Cerebellar nuclear complex (tissue), 1 donor: ENCODE measurements around the gene ITGA8.

ENCODE experiments used
- DNase-seq, 2 experiments: peaks; one replicate each; lab custom pipeline; 2025; lab: John Stamatoyannopoulos, UW

ITGA8 gene

DNA sequence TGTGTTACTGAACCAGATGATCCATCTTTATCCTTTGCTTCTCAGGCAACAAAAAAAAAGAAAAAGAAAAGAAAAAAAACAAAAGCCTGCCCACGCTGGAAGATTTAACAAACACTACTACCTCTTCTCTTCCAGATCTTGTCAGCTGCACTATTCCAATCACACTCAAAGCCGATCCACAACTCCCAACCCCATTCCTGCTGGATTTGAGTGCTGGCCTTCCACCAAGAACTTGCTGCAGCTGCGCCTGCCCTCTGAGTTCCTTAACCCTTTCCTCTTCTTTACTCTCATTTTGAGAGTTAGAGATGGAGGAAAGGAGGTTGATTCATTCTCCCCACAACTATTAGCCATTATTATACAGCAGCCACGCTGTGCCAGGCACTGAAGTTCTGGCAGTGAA, 16.0 kb upstream of the ITGA8 start:
- DNase-seq = no peak

DNA sequence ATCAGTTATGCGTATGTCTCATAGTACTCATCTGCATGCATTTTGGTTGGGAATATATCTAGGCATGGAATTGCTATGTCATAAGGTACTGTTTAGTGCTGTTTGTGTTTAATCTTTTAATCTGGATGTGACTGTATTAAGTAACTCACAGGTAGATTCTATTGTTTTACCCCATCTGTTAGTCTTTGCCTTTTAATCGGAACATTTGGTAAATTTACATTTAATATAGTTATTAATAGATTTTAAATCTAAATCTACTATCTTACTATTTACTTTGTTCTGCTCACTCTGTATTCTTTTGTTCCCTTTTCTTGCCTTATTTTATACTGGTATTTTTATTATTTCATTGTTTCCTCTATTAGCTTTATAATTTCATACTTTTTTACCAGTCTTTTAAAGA, 10.6 kb upstream of the ITGA8 start:
- DNase-seq = no peak

DNA sequence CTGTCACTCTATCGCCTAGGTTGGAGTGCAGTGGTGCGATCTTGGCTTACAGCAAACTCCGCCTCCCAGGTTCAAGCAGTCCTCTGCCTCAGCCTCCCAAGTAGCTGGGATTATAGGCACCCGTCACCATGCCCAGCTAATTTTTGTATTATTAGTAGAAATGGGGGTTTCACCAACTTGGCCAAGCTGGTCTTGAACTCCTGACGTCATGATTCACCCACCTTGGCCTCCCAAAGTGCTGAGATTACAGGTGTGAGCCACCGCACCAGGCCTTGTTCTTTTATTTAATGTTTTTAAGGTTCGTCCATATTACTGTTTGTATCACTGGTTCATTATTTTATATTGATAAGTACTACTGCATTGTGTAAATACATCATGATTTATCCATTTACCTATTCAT, 10.2 kb upstream of the ITGA8 start:
- DNase-seq = no peak

DNA sequence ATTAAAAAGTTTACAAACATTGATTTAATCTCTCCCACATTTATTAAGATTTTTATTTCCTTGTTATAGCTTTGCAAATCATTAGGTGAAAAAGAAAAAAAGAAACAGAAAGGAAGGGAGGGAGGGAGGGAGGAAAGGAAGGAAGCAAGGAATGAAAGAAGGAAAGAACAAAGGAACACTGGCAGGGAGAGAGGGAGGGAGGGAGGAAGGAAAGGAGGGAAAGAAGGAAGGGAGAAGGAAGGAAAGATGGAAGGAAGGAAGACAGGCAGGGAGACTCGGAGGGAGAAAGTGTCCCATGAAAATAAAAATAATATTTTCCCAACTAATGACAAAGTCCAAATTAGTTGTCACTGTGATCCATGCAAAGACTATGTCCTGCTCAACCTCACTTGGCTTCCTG, 6.3 kb upstream of the ITGA8 start:
- no peak for DNase-seq

DNA sequence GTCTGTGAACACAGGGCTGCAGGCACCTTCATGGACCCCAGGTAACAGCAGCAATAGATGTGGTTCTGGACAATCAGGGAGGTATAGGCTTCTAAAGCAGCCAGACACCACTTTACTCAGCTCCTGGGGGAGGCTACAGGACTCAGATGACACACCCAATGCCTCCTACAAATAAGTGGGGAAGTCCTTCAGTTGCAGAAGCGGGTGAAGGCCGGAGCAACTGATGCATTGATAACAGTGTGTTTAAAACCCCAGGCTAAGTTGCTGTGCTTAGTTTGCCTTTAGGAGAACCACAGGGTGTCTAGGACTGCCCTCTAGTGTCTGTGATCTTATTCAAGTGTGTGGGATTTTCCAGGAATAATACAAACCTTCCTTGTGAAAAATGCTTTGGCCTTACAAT, 5.9 kb upstream of the ITGA8 start:
- no peak for DNase-seq

GRCh38 chr10:15724683-15725082, 5.0 kb upstream of the ITGA8 start:
- DNase-seq = no peak

DNA sequence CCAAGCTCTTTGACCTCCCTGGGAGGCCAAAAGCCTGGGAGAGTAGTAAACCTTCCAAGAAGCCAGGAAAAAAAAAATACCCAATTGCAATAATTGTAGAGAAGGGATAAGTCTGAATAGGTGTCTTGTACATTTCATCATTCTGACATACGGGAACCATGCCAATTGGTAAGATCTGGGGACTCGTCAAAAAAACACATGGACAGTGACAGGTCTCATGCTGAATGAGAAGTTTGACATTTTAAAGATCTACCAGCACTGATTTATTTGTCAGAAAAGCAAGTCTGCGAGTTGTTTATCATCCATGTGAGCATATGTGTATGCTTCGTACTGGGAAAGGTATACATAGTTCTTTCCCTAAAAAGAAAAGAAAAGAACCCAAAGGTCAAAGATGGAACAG, 4.1 kb upstream of the ITGA8 start:
- DNase-seq = no peak

DNA sequence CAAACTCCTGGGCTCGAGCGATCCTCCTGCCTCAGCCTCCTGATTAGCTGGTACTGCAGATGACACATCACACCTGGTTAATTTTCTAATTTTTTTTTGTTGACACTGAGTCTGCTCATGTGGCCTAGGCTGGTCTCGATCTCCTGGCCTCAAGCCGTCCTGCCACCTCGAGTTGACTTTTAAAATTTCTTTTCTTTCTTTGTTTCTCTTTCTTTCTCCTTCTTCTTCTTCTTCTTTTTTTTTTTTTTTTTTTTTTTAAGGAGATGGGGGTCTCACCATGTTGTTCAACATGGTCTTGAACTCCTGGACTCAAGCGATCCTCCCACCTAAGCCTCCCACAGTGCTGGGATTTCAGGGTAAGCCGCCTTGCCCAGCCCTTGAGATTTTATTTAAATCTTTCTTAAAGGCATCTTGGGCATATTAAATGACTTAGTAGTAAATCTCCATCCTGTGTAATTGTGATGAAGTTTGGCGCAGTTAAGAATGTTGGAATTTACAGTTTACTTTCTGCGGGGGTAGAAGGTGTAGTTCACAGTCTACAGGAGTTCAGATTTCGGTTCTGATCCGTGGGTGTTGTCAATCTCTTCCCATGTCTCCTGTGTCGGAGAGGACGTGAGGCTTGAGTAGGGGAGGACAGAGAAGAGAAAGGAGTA, 1.0 kb upstream of the ITGA8 start:
- DNase-seq = no peak

- DNase-seq = no peak
Measured at GRCh38 chr10:15719049-15719898, 448 bp downstream of the ITGA8 start.

GRCh38 chr10:15718694-15719048, 1.1 kb downstream of the ITGA8 start:
- DNase-seq = no peak

- no peak for DNase-seq
Measured at GRCh38 chr10:15715619-15716227, 4.0 kb downstream of the ITGA8 start.

GRCh38 chr10:15714847-15715246, 4.9 kb downstream of the ITGA8 start:
- DNase-seq = no peak

GRCh38 chr10:15712883-15713282, 6.8 kb downstream of the ITGA8 start:
- DNase-seq = no peak

- DNase-seq = no peak
Measured at GRCh38 chr10:15710455-15710854, 9.3 kb downstream of the ITGA8 start.

- no peak for DNase-seq
Measured at GRCh38 chr10:15705298-15705697, 14.4 kb downstream of the ITGA8 start.

DNA sequence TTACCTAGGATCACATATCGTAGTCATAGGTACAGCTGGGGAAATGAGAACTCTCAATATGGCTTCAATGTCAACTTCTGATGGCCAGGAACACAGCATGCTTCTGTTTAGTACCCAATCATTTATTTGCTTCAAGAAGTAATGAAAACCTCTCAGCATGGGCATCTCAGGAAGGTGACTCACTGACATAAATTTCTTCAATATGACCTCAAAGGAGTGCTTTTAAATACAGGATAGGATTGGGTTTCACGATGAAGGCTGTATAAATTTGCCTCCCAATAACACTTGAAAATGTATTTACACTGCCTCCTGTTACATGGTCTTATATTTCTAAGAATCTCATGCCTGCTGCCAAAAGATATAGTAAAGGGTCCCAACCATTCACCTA, 15.1 kb downstream of the ITGA8 start:
- no peak for DNase-seq

DNA sequence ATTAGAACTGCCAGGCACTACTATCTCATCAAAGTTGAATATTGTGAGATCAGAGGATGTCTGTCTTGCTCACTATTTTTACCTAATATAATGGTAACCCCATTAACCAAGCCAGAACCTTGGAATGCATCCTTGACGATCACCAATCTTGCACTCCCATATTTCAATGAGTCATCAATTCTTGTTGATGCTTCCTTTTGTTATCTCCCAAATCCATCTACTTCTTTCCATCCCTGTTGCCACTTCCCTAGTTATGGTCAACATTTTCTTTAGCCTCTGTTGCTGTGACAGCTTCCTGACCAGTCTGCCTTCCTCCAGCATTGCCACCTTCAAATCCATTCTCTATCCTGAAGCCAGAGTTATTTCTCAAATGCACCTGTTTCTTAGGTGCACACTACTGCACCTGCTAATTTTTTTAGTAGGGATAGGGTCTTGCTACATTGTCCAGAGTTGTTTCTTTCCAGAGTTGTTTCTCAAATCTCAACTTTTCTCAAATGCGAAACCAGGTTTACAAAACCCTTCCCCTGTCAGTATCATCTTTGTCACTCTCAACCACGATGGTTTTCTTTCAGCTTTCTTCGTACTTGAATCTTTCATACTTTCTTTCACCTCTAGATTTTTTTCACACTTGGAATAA, 15.7 kb downstream of the ITGA8 start:
- no peak for DNase-seq

- DNase-seq = no peak
Measured at GRCh38 chr10:15703151-15703880, 16.4 kb downstream of the ITGA8 start.

DNA sequence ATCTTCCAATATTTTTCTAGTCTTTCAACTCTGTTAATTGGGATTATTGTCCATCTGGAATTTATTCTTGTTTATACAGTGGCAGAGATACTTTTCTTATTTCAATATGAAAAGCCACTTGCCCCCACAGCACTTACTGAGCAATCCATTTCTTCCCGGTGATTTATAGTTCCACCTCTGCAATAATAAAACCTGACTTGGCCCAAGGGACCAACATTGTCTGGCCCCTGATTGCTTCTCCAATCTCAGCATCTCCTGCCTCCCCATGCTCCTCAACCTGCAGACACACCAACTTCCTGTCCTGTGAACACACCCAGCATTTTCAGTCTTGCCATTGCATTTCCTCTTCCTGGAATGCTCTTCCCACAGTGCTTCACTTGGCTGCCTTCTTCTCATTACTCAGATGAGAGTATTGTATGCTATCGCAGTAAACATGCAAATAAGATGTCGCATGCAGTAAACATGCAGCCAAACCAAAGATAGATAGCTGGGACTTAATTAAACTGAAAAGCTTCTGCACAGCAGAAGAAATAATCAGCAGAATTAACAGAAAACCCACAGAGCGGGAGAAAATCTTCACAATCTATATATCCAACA, 19.5 kb downstream of the ITGA8 start:
- no peak for DNase-seq

GRCh38 chr10:15695852-15696251, 23.9 kb downstream of the ITGA8 start:
- no peak for DNase-seq

GRCh38 chr10:15690031-15690430, 29.7 kb downstream of the ITGA8 start:
- no peak for DNase-seq

DNA sequence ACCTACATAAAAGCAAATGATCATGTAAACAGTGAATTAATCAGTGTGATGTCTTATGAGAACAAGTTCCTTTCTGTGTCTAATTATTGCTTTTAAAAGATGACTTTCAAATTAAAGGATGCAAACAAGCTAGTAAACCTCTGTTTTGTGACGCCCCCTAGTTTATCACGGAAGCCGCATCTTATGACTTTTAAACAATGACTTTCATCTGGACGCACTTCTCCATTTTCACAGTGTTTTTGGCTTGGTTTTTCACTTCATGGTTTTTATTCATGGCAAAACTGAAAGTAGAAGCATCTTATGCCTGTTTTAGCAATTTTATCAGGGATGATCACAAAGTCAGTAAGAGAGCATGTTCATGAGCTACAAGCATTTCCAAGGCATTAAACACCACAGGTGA, 35.0 kb downstream of the ITGA8 start:
- DNase-seq = no peak
